Prostate gland (tissue), 2 donors: ENCODE data around the gene NR1I3. TPM values are rescaled to one million over a fixed set of nuclear protein-coding genes. Genes with fewer than 3 reads are reported as not detected.

ENCODE experiments used
- DNase-seq: peaks from one replicate; pipeline ENCODE4 v3.0.0-alpha.2; 2019; ENCODE audit warnings: low spot score
- H3K27ac ChIP-seq, 2 donors: fragments of 200-600 bp; sonication (generic); 2 replicates each; pipeline ENCODE4 v1.5.1; 2017 to 2019
- H3K27me3 ChIP-seq: fragments of 200-600 bp; sonication (generic); replicated peaks from 2 replicates; pipeline ENCODE4 v1.5.1; 2019; ENCODE audit not compliant: insufficient read depth
- H3K36me3 ChIP-seq, 2 donors: fragments of 200-600 bp; sonication (generic); 1 replicate in 1 of 2; 2 replicates in 1 of 2; pipeline versions ENCODE4 v1.5.1 to v1.8.1; 2017 to 2019
- H3K4me1 ChIP-seq: fragments of 200-600 bp; sonication (generic); replicated peaks from 2 replicates; pipeline ENCODE4 v1.5.1; 2019
- H3K4me3 ChIP-seq, 2 donors: fragments of 200-600 bp; sonication (generic); 2 replicates each; pipeline ENCODE4 v1.5.1; 2017 to 2019
- H3K9me3 ChIP-seq: fragments of 200-600 bp; sonication (generic); 2 replicates; pipeline ENCODE4 v1.5.1; 2017
- POLR2A ChIP-seq: fragments of 450-650 bp; IDR thresholded peaks from one replicate; pipeline ENCODE4 v1.6.1; 2016; ENCODE audit warnings: antibody characterized with exemption, mild to moderate bottlenecking
- POLR2AphosphoS5 ChIP-seq: sonication (generic); formaldehyde crosslinking; IDR thresholded peaks from one replicate; pipeline ENCODE4 v1.6.1; 2017; ENCODE audit warnings: antibody characterized with exemption
- WGBS: methylation state at CpG from one replicate; pipeline ENCODE4 v1.1.5; 2018; 5-methylcytosine and 5-hydroxymethylcytosine counted together
- intact Hi-C: fragments of 100-400 bp; cut with DNase I; formaldehyde crosslinking; loops from one replicate; pipeline ENCODE4 v1.14.2; 2022
- total RNA-seq, 2 donors: library from RNA; depleted of rRNA; stranded (reverse); fragments of >200 nt; gene quantifications; one replicate each; pipeline ENCODE4 v1.1.0, GENCODE V29; 2016
- TF ChIP-seq, protein P1 (sequence below), 4 experiments: fragments of 200-600 bp in 2 of 4; fragments of 450-650 bp in 2 of 4; sonication (generic) in 2 of 4; IDR thresholded peaks; 1 replicate in 3 of 4; 2 replicates in 1 of 4; pipeline ENCODE4 v1.5.1; 2016 to 2019; ENCODE audit warnings: antibody characterized with exemption in 4 of 4, mild to moderate bottlenecking in 2 of 4, moderate library complexity in 2 of 4

Gene NR1I3
- total RNA-seq, 2 donors from 2014 or later = not detected

DNA sequence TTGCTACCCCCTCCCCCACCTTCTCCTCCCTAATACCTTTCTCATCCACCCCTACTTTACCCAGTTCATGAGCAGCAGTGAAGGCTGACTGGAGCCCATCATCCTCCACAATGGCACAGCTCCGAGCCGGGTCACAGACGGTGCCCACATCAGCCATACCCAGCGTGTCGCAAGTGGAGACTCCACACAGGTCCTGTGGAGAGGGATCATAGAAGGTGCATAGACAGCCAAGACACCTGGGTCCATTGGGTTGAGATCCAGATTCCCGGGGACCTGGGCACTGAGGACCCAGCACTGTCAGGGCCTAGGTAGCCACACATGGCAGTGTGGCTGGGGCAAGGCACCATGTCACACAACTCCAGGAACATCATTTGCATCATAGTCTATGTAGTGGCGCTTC is 41.9 kb downstream of the NR1I3 start:
- intact Hi-C loops = no loop called here
- 98% methylated on average over 7 of the region's 7 CpGs for WGBS
- Histone ChIP-seq H3K9me3 (no peaks in the 10 kb centered on the region), H3K27me3 (no peaks in the 10 kb centered on the region), H3K27ac (no peak overlapping the region), H3K4me1 (no peaks in the 10 kb centered on the region), H3K36me3 (no peaks in the 10 kb centered on the region), H3K4me3 (no peak overlapping the region)
- no peak for TF ChIP-seq POLR2AphosphoS5
- TF ChIP-seq, protein P1, sequence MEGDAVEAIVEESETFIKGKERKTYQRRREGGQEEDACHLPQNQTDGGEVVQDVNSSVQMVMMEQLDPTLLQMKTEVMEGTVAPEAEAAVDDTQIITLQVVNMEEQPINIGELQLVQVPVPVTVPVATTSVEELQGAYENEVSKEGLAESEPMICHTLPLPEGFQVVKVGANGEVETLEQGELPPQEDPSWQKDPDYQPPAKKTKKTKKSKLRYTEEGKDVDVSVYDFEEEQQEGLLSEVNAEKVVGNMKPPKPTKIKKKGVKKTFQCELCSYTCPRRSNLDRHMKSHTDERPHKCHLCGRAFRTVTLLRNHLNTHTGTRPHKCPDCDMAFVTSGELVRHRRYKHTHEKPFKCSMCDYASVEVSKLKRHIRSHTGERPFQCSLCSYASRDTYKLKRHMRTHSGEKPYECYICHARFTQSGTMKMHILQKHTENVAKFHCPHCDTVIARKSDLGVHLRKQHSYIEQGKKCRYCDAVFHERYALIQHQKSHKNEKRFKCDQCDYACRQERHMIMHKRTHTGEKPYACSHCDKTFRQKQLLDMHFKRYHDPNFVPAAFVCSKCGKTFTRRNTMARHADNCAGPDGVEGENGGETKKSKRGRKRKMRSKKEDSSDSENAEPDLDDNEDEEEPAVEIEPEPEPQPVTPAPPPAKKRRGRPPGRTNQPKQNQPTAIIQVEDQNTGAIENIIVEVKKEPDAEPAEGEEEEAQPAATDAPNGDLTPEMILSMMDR (IDR thresholded peaks at IDR 0.05) = no peak
- no peak for TF ChIP-seq POLR2A
- no peak for DNase-seq

DNA sequence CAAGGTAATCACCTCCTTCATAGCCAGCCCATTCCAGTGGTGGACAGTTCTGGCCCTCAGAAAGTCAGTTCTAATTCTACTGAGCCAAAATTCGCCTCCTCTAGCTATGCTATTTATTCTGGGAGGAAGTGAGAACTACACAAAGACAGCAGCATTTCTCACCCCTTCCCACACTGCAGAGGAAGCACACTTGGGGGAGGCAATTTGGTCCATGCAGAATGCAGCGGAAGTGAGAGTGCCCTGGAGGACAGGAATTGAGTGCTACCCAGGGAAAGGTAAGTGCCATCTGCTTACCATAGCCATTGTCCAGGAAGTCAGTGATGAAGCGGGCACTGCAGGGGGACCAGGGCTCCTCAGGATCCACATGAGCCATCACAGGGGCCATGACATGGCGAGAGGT is 42.8 kb downstream of the NR1I3 start:
- no peak for DNase-seq
- no peaks in the 10 kb centered on the region for H3K4me1 ChIP-seq
- no peaks in the 10 kb centered on the region for H3K27me3 ChIP-seq
- no peaks in the 10 kb centered on the region for H3K9me3 ChIP-seq
- no peaks in the 10 kb centered on the region for H3K36me3 ChIP-seq
- intact Hi-C loops = no loop called here
- TF ChIP-seq POLR2A = no peak
- TF ChIP-seq POLR2AphosphoS5 = no peak
- TF ChIP-seq, protein P1 (IDR thresholded peaks at IDR 0.05) = no peak
- no peak overlapping the region for H3K4me3 ChIP-seq
- H3K27ac ChIP-seq = no peak overlapping the region
- 84% methylated on average over 4 of the region's 4 CpGs for WGBS

DNA sequence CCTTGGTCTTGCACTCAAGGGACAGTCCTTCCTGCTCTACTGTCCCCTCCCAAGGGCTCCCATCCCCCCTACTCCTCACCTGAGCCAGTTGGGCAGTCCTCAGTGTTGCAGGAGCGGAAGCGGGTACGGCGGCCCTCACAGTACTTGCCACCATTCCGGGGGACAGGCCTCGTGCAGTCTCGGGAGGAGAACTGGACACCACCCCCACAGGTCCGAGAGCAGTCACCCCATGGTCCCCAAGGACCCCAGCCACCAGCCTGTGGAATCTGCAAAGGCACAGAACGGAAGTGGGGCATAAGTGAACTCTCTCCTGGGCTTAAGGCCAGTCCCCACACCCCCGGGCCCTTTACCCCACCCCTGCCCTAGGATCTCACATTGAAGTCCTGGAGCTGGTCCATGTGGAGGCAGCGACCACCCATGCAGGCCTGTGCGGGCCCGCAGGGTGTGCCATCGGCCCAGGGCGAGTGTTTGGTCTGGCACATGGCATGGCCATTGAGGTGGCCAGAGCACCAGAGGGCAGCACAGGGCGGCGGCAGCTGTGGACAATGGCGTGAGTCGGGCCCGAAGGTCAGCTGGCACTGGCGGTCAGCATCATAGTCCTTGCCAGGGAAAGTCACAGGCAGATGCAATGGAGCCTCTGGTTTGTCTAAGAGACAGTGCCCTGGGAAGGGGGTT is 44.3 kb downstream of the NR1I3 start:
- H3K27ac ChIP-seq = no peak overlapping the region
- TF ChIP-seq POLR2AphosphoS5 = no peak
- TF ChIP-seq, protein P1 (IDR thresholded peaks at IDR 0.05) = no peak
- TF ChIP-seq POLR2A = no peak
- H3K9me3 ChIP-seq = no peaks in the 10 kb centered on the region
- H3K27me3 ChIP-seq = no peaks in the 10 kb centered on the region
- intact Hi-C loops = no loop called here
- no peaks in the 10 kb centered on the region for H3K4me1 ChIP-seq
- DNase-seq = no peak
- H3K36me3 ChIP-seq = no peaks in the 10 kb centered on the region
- H3K4me3 ChIP-seq = no peak overlapping the region
- WGBS = 81% methylated on average over 15 of the region's 21 CpGs

DNA sequence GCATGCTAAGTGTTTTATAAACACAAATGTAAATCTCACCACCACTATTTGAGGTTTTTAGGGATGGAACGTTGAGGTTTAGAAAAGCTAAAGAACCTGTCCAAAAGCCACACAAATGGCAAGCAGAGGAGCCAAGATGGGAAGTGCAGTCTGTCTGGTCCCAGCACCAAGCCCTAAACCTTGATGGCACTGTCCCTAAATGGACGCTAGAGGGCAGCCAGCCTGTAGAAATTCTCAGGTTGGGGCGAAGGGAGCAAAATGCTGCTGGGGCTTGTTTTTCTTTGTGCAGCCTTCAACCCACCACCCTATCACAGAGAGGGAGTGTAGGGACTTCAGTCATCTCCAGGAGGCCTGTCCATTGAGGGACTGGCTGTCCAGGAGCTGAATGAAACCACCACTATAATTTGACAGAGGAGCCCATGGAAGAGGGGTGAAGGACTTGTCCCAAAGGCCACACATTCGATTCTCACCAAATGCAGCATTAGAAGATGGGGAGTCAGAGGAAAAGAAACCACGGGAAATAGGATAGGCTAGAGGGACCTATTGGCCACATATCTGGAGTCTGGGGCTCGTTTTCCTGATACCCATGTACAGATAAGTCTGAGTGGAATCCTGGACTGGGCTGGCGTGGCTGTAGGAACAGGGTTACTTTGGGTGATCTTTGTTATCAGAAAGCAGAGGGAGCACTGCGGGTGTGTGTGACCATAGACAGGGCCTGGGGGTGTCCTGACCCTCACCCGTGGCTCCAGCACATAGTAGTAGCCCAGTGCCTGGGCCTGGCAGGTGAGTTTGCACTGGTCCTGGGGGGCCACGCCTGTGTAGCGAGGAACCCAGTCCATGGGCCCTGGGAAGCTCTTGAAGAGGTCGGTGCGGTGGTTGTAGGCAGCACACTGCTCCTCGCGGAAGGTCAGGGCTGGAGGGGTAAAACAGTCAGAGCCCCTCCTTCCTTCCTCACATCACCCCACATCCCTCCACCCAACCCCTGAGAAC is 45.2 kb downstream of the NR1I3 start:
- Histone ChIP-seq H3K36me3 (no peaks in the 10 kb centered on the region), H3K4me1 (no peaks in the 10 kb centered on the region), H3K4me3 (no peak overlapping the region), H3K9me3 (no peaks in the 10 kb centered on the region), H3K27me3 (no peaks in the 10 kb centered on the region), H3K27ac (no peak overlapping the region)
- peak; percentile 56 for DNase-seq
- intact Hi-C loops = no loop called here
- TF ChIP-seq POLR2AphosphoS5 (peak; percentile 50), POLR2A (no peak)
- TF ChIP-seq, protein P1 (IDR thresholded peaks at IDR 0.05) = peak; percentile 45 to 80 (median 71)
- WGBS = 61% methylated on average over 15 of the region's 15 CpGs
